WTC11 (cell line): ENCODE measurements around the gene LHX3. TPM values are rescaled to one million over a fixed set of nuclear protein-coding genes. Genes with fewer than 3 reads are reported as not detected.

Source experiments
- ATAC-seq: fragments of 200-7000 bp; cut with Tn5 transposase; 2 replicates; pipeline ENCODE4 v1.10.0; 2021; ENCODE audit warnings: mild to moderate bottlenecking, moderate library complexity
- CTCF ChIA-PET: fragments of 300-600 bp; sonication (Branson Sonifier 250); formaldehyde crosslinking; loops from one replicate; lab custom pipeline; 2021; ENCODE audit warnings: antibody characterized with exemption; lab: Charles Lee
- POLR2A ChIA-PET: fragments of 350-600 bp; sonication (Branson Sonifier 250); formaldehyde crosslinking; loops from one replicate; lab custom pipeline; 2021; ENCODE audit warnings: antibody characterized with exemption; lab: Charles Lee
- DNase-seq: peaks from one replicate; pipeline ENCODE4 v3.0.0; 2021; ENCODE audit warnings: low spot score
- H3K27ac Mint-ChIP-seq: 2 replicates; pipeline ENCODE4 v1.8.0; 2021; ENCODE audit warnings: mixed read lengths
- H3K27me3 Mint-ChIP-seq: 2 replicates; pipeline ENCODE4 v1.8.0; 2021; ENCODE audit warnings: low read depth, mild to moderate bottlenecking, moderate library complexity, mixed read lengths
- H3K36me3 Mint-ChIP-seq: 2 replicates; pipeline ENCODE4 v1.8.0; 2021; ENCODE audit warnings: mixed read lengths
- H3K4me1 Mint-ChIP-seq: 2 replicates; pipeline ENCODE4 v1.8.0; 2022; ENCODE audit warnings: mixed read lengths
- H3K4me3 Mint-ChIP-seq: 2 replicates; pipeline ENCODE4 v1.8.0; 2021; ENCODE audit warnings: mild to moderate bottlenecking, moderate library complexity, mixed read lengths
- H3K9me3 Mint-ChIP-seq: 2 replicates; pipeline ENCODE4 v1.8.0; 2021; ENCODE audit warnings: mixed read lengths
- ATF1 ChIP-seq: sonication (generic); formaldehyde crosslinking; IDR thresholded peaks from 2 replicates; pipeline ENCODE4 v1.8.1; 2023; ENCODE audit warnings: mild to moderate bottlenecking, moderate library complexity, missing genetic modification reagents
- ATF2 ChIP-seq: sonication (generic); formaldehyde crosslinking; IDR thresholded peaks from 2 replicates; pipeline ENCODE4 v1.8.1; 2022; ENCODE audit warnings: low read depth, missing genetic modification reagents, borderline replicate concordance
- CREB1 ChIP-seq: sonication (generic); formaldehyde crosslinking; IDR thresholded peaks from 2 replicates; pipeline ENCODE4 v1.8.0; 2023; ENCODE audit warnings: mild to moderate bottlenecking, missing genetic modification reagents
- ELF4 ChIP-seq: sonication (generic); formaldehyde crosslinking; IDR thresholded peaks from 2 replicates; pipeline ENCODE4 v1.8.1; 2022; ENCODE audit warnings: low read depth, mild to moderate bottlenecking, moderate library complexity, missing genetic modification reagents
- FOXP4 ChIP-seq: sonication (generic); formaldehyde crosslinking; IDR thresholded peaks from 2 replicates; pipeline ENCODE4 v1.8.0; 2022; ENCODE audit warnings: mild to moderate bottlenecking, missing genetic modification reagents
- GTF2I ChIP-seq: fragments of 250-450 bp; sonication (Bioruptor Pico); conservative IDR thresholded peaks from 2 replicates; pipeline ENCODE4 v1.4.0; 2021; ENCODE audit warnings: mild to moderate bottlenecking
- HMGA2 ChIP-seq: fragments of 250-450 bp; sonication (Bioruptor Pico); IDR thresholded peaks from 2 replicates; pipeline ENCODE4 v1.4.0; 2021; ENCODE audit warnings: mild to moderate bottlenecking, moderate library complexity
- MAX ChIP-seq: sonication (generic); formaldehyde crosslinking; IDR thresholded peaks from 2 replicates; pipeline ENCODE4 v1.8.0; 2022; ENCODE audit warnings: mild to moderate bottlenecking, missing genetic modification reagents
- NFYB ChIP-seq: sonication (generic); formaldehyde crosslinking; conservative IDR thresholded peaks from 2 replicates; pipeline ENCODE4 v1.8.0; 2022; ENCODE audit warnings: low read depth, missing genetic modification reagents
- OVOL2 ChIP-seq: fragments of 250-450 bp; sonication (Bioruptor Pico); IDR thresholded peaks from 2 replicates; pipeline ENCODE4 v1.9.0; 2021; ENCODE audit warnings: mild to moderate bottlenecking, borderline replicate concordance
- PREB ChIP-seq: sonication (generic); formaldehyde crosslinking; IDR thresholded peaks from 2 replicates; pipeline ENCODE4 v1.8.1; 2022; ENCODE audit warnings: mild to moderate bottlenecking, missing genetic modification reagents, moderate library complexity, borderline replicate concordance
- RORB ChIP-seq: fragments of 250-450 bp; sonication (Bioruptor Pico); IDR thresholded peaks from 2 replicates; pipeline ENCODE4 v1.9.0; 2021; ENCODE audit warnings: mild to moderate bottlenecking
- SOX15 ChIP-seq: fragments of 250-450 bp; sonication (Bioruptor Pico); IDR thresholded peaks from 2 replicates; pipeline ENCODE4 v1.9.0; 2021; ENCODE audit warnings: mild to moderate bottlenecking
- ZNF219 ChIP-seq: sonication (generic); formaldehyde crosslinking; IDR thresholded peaks from 2 replicates; pipeline ENCODE4 v1.8.0; 2023; ENCODE audit warnings: missing genetic modification reagents, mild to moderate bottlenecking, borderline replicate concordance
- ZNF317 ChIP-seq: sonication (generic); formaldehyde crosslinking; IDR thresholded peaks from 2 replicates; pipeline ENCODE4 v1.8.1; 2023; ENCODE audit warnings: low read depth, mild to moderate bottlenecking, moderate library complexity, missing genetic modification reagents, borderline replicate concordance
- ZNF671 ChIP-seq: fragments of 250-450 bp; sonication (Bioruptor Pico); IDR thresholded peaks from 2 replicates; pipeline ENCODE4 v1.8.0; 2021; ENCODE audit warnings: mild to moderate bottlenecking
- ZSCAN18 ChIP-seq: fragments of 250-450 bp; sonication (Bioruptor Pico); IDR thresholded peaks from 2 replicates; pipeline ENCODE4 v2.1.2; 2022; ENCODE audit warnings: mild to moderate bottlenecking, moderate library complexity
- total RNA-seq: library from RNA; stranded (reverse); gene quantifications from 3 replicates; pipeline ENCODE4 v1.2.3, GENCODE V29; 2021
- TF ChIP-seq, protein P1 (sequence below): sonication (generic); formaldehyde crosslinking; IDR thresholded peaks from 2 replicates; pipeline ENCODE4 v1.8.1; 2023; ENCODE audit warnings: mild to moderate bottlenecking, moderate library complexity, missing genetic modification reagents
- TF ChIP-seq, protein P2 (sequence below): sonication (generic); formaldehyde crosslinking; conservative IDR thresholded peaks from 2 replicates; pipeline ENCODE4 v1.8.1; 2022; ENCODE audit warnings: mild to moderate bottlenecking, missing genetic modification reagents
- TF ChIP-seq, protein P3 (sequence below): sonication (generic); formaldehyde crosslinking; IDR thresholded peaks from 2 replicates; pipeline ENCODE4 v1.8.1; 2023; ENCODE audit warnings: mild to moderate bottlenecking, missing genetic modification reagents

Gene LHX3
- total RNA-seq, 1 experiment from 2014 or later = not detected

DNA sequence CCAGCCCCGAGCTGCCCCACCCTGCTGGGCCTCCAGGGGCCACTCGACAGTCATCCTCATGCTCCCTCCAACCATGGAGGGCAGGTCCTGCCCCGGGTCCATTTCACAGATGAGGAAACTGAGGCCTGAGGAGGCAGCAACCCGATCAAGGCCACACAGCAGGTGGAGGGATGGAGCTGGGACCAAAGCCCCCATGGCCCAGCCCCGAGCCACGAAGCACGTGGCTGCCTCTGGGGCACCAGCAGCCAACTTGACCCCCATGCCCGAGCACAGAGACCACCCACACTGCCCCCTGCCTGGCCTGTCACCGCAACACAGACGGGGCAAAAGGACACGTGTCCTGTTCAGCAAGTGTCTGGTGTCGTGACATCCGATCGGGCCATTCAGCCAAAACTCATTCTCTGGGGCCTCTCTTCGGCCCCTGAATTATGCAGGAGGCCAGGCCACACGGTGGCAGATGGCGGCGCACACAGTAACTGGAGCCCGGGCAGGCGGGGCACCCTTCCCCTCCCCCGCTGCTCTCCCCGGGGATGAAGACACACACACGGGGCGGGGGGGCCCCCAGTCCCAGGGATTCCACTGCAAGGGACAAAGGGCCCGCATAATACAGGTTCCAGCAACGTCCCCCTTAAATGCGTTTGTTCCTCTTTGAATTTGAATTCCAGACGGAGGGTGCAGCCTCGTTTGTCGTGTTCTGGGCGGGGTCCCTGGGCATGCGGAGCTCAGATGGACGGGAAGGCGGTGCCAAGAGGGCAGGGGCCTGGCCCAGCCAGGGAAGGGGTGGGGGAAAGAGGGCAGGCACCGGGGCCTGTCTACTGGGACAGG, 56.8 kb downstream of the LHX3 start (continued):
- TF ChIP-seq PREB (CRISPR knock-in tag) (no peak), RORB (CRISPR knock-in tag) (no peak), FOXP4 (CRISPR knock-in tag) (no peak), MAX (CRISPR knock-in tag) (peak; percentile 41; the same call in 1 of the 2 replicates), ATF2 (CRISPR knock-in tag) (no peak), GTF2I (CRISPR knock-in tag) (peak; percentile 68; the same call in 1 of the 2 replicates)
- TF ChIP-seq, protein P1, sequence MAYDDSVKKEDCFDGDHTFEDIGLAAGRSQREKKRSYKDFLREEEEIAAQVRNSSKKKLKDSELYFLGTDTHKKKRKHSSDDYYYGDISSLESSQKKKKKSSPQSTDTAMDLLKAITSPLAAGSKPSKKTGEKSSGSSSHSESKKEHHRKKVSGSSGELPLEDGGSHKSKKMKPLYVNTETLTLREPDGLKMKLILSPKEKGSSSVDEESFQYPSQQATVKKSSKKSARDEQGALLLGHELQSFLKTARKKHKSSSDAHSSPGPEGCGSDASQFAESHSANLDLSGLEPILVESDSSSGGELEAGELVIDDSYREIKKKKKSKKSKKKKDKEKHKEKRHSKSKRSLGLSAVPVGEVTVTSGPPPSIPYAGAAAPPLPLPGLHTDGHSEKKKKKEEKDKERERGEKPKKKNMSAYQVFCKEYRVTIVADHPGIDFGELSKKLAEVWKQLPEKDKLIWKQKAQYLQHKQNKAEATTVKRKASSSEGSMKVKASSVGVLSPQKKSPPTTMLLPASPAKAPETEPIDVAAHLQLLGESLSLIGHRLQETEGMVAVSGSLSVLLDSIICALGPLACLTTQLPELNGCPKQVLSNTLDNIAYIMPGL (CRISPR knock-in tag) = no peak

- peak; percentile 10 for DNase-seq
- TF ChIP-seq CREB1 (CRISPR knock-in tag) (no peak), ZNF317 (CRISPR knock-in tag) (no peak), ZNF671 (CRISPR knock-in tag) (no peak), ZSCAN18 (CRISPR knock-in tag) (no peak), ELF4 (no peak), ZNF219 (CRISPR knock-in tag) (no peak), ATF1 (CRISPR knock-in tag) (no peak), SOX15 (CRISPR knock-in tag) (no peak), HMGA2 (CRISPR knock-in tag) (no peak), MAX (CRISPR knock-in tag) (no peak), OVOL2 (CRISPR knock-in tag) (no peak), PREB (CRISPR knock-in tag) (no peak), NFYB (CRISPR knock-in tag) (no peak)
- TF ChIP-seq, protein P2, sequence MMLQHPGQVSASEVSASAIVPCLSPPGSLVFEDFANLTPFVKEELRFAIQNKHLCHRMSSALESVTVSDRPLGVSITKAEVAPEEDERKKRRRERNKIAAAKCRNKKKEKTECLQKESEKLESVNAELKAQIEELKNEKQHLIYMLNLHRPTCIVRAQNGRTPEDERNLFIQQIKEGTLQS (CRISPR knock-in tag) = no peak
- TF ChIP-seq, protein P3, sequence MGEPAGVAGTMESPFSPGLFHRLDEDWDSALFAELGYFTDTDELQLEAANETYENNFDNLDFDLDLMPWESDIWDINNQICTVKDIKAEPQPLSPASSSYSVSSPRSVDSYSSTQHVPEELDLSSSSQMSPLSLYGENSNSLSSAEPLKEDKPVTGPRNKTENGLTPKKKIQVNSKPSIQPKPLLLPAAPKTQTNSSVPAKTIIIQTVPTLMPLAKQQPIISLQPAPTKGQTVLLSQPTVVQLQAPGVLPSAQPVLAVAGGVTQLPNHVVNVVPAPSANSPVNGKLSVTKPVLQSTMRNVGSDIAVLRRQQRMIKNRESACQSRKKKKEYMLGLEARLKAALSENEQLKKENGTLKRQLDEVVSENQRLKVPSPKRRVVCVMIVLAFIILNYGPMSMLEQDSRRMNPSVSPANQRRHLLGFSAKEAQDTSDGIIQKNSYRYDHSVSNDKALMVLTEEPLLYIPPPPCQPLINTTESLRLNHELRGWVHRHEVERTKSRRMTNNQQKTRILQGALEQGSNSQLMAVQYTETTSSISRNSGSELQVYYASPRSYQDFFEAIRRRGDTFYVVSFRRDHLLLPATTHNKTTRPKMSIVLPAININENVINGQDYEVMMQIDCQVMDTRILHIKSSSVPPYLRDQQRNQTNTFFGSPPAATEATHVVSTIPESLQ (CRISPR knock-in tag) = no peak
These were observed 57.7 kb downstream of the LHX3 start for GRCh38 chr9:136147038-136147889.

More at GRCh38 chr9:136147038-136147889, 57.7 kb downstream of the LHX3 start:
- ChIA-PET CTCF (interaction anchor here (0.9 to 4.3 kb wide), 8 partner anchors 9 to 137 kb away, joined by 3 to 22 read pairs (median 6); no protein-coding TSS in a partner anchor), POLR2A (interaction anchor here (1.5 kb wide), 1 partner anchor 55 kb away, joined by 4 read pairs; no protein-coding TSS in a partner anchor)
- peaks cover under 1% of the 10 kb centered on the region for H3K27me3 Mint-ChIP-seq
- no peak overlapping the region for H3K27ac Mint-ChIP-seq
- H3K9me3 Mint-ChIP-seq = no peaks in the 10 kb centered on the region
- no peak overlapping the region for H3K4me3 Mint-ChIP-seq
- peaks cover 20% of the 10 kb centered on the region for H3K4me1 Mint-ChIP-seq
- H3K36me3 Mint-ChIP-seq = no peaks in the 10 kb centered on the region
- no peak for ATAC-seq
